C4-2B (cell line): ENCODE measurements around the gene RDH8.

Experiments
- ZFX ChIP-seq: fragments of 450-650 bp; IDR thresholded peaks from 2 replicates; pipeline ENCODE4 v1.6.1; 2017
- TF ChIP-seq, protein P1 (sequence below): fragments of 450-650 bp; conservative IDR thresholded peaks from 2 replicates; pipeline ENCODE4 v1.5.1; 2017; ENCODE audit warnings: mild to moderate bottlenecking

DNA sequence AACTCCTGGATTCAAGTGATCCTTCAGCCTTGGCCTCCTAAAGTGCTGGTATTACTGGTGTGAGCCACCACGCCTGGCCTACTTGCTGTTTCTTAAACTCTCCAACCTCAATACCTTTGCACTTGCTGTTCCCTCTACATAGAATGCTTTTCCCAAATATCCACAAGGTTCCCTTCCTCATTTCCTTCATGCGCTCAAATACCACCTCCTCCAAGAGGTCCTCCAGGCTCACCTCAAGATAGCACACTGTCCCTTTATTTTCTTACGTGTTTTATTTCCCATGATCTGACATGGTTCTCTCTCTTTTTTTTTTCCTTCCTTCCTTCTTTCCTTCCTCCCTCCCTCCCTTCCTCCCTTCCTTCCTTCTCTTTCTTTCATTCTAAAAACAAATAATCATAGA lies 13.5 kb downstream of the RDH8 start:
- TF ChIP-seq, protein P1, sequence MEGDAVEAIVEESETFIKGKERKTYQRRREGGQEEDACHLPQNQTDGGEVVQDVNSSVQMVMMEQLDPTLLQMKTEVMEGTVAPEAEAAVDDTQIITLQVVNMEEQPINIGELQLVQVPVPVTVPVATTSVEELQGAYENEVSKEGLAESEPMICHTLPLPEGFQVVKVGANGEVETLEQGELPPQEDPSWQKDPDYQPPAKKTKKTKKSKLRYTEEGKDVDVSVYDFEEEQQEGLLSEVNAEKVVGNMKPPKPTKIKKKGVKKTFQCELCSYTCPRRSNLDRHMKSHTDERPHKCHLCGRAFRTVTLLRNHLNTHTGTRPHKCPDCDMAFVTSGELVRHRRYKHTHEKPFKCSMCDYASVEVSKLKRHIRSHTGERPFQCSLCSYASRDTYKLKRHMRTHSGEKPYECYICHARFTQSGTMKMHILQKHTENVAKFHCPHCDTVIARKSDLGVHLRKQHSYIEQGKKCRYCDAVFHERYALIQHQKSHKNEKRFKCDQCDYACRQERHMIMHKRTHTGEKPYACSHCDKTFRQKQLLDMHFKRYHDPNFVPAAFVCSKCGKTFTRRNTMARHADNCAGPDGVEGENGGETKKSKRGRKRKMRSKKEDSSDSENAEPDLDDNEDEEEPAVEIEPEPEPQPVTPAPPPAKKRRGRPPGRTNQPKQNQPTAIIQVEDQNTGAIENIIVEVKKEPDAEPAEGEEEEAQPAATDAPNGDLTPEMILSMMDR = no peak
- TF ChIP-seq ZFX = no peak
